NCI-H187 treated with DMSO at 0.1 percent for 48 hours (cell line): ENCODE data around the gene COQ2.

Experiments
- DNase-seq: peaks from one replicate; lab custom pipeline; 2025; lab: John Stamatoyannopoulos, UW

COQ2 gene

GRCh38 chr4:83216959-83217683 lies 67.5 kb downstream of the COQ2 start:
- DNase-seq, result no peak

- DNase-seq, result no peak
These were observed 70.5 kb downstream of the COQ2 start for GRCh38 chr4:83214079-83214478.
